HG02759 (cell line): ENCODE results near the gene KLHL6.
"Not testable (repeated sequence)": the region's sequence is repeated elsewhere in the genome, so short reads cannot be mapped to it uniquely, and the experiment has no call there.

Experiments used
- ATAC-seq: cut with Tn5 transposase; IDR thresholded peaks from one replicate; pipeline ENCODE4 v1.9.1; 2021; ENCODE audit warnings: mild to moderate bottlenecking, moderate library complexity; ENCODE audit not compliant: unreplicated experiment

KLHL6 gene

GRCh38 chr3:183570191-183570590 is 14.7 kb upstream of the KLHL6 start:
- not testable (repeated sequence) for ATAC-seq

GRCh38 chr3:183566880-183567279 is 11.4 kb upstream of the KLHL6 start:
- ATAC-seq = no peak

- no peak for ATAC-seq
These were observed 8.5 kb upstream of the KLHL6 start for GRCh38 chr3:183564046-183564445.

GRCh38 chr3:183563536-183563874 is 8.0 kb upstream of the KLHL6 start:
- ATAC-seq = no peak

- no peak for ATAC-seq
These were observed 5.1 kb upstream of the KLHL6 start for GRCh38 chr3:183560607-183561006.

- no peak for ATAC-seq
These were observed 3.0 kb upstream of the KLHL6 start for GRCh38 chr3:183558495-183558894.

- no peak for ATAC-seq
These were observed 1.2 kb upstream of the KLHL6 start for GRCh38 chr3:183556722-183557121.

- peak; percentile 54 for ATAC-seq
These were observed 1.1 kb downstream of the KLHL6 start for GRCh38 chr3:183554377-183554776.

GRCh38 chr3:183553334-183554026 is 2.0 kb downstream of the KLHL6 start:
- ATAC-seq = no peak

GRCh38 chr3:183551930-183552329 is 3.6 kb downstream of the KLHL6 start:
- ATAC-seq = no peak

GRCh38 chr3:183548262-183548769 is 7.2 kb downstream of the KLHL6 start:
- no peak for ATAC-seq

- no peak for ATAC-seq
These were observed 8.9 kb downstream of the KLHL6 start for GRCh38 chr3:183546625-183547024.

- no peak for ATAC-seq
These were observed 9.8 kb downstream of the KLHL6 start for GRCh38 chr3:183545708-183546107.

GRCh38 chr3:183542355-183542754 is 13.2 kb downstream of the KLHL6 start:
- ATAC-seq = no peak

- peak; percentile 39 for ATAC-seq
These were observed 13.8 kb downstream of the KLHL6 start for GRCh38 chr3:183541738-183542137.

GRCh38 chr3:183541235-183541655 is 14.3 kb downstream of the KLHL6 start:
- no peak for ATAC-seq

GRCh38 chr3:183540501-183541234 is 14.8 kb downstream of the KLHL6 start:
- ATAC-seq = no peak

GRCh38 chr3:183539811-183540210 is 15.7 kb downstream of the KLHL6 start:
- ATAC-seq = no peak

GRCh38 chr3:183538486-183538885 is 17.0 kb downstream of the KLHL6 start:
- ATAC-seq = no peak

- no peak for ATAC-seq
These were observed 18.2 kb downstream of the KLHL6 start for GRCh38 chr3:183537295-183537730.

GRCh38 chr3:183536238-183536880 is 19.1 kb downstream of the KLHL6 start:
- peak; percentile 57 for ATAC-seq

- no peak for ATAC-seq
These were observed 21.3 kb downstream of the KLHL6 start for GRCh38 chr3:183534249-183534648.
